ENCODE results near the gene SNAP91. TPM values are rescaled to one million over a fixed set of nuclear protein-coding genes. Genes with fewer than 3 reads are reported as not detected.
"Not testable (repeated sequence)": the region's sequence is repeated elsewhere in the genome, so short reads cannot be mapped to it uniquely, and the experiment has no call there.

The SNAP91 gene
- total RNA-seq: not detected

- Mint-ChIP-seq H3K36me3 (ENCODE audit: low read depth) (no peaks in the 10 kb centered on the region), H3K4me3 (peak within 1 kb of the TSS; percentile 49), H3K27ac (no peak within 1 kb of the TSS), H3K27me3 (peaks cover 43% of the 10 kb centered on the region), H3K4me1 (no peaks in the 10 kb centered on the region), H3K9me3 (peaks cover 8% of the 10 kb centered on the region)
- ATAC-seq (replicated peaks): no peak
Measured at GRCh38 chr6:83708970-83709747, at the start of gene SNAP91. TSS of gene SNAP91 (minus strand) at chr6:83709101. CDS start at chr6:83707927, 1,174 bp downstream.

- no peak overlapping the region for H3K4me3 Mint-ChIP-seq
- H3K27me3 Mint-ChIP-seq: no peaks in the 10 kb centered on the region
- no peaks in the 10 kb centered on the region for H3K4me1 Mint-ChIP-seq
- no peak overlapping the region for H3K27ac Mint-ChIP-seq
- ATAC-seq (replicated peaks): no peak
- H3K9me3 Mint-ChIP-seq: peaks cover 20% of the 10 kb centered on the region
- no peaks in the 10 kb centered on the region for H3K36me3 Mint-ChIP-seq (ENCODE audit: low read depth)
Measured at GRCh38 chr6:83758533-83758932, 49.6 kb upstream of the SNAP91 start.

- no peak for ATAC-seq (replicated peaks)
- H3K27ac Mint-ChIP-seq: no peak overlapping the region
Measured at GRCh38 chr6:83757021-83757420, 48.1 kb upstream of the SNAP91 start.

GRCh38 chr6:83756565-83756964, 47.7 kb upstream of the SNAP91 start:
- no peak for ATAC-seq (replicated peaks)
- Mint-ChIP-seq H3K4me3 (no peak overlapping the region), H3K9me3 (peaks cover 26% of the 10 kb centered on the region)

More at GRCh38 chr6:83757021-83757420, 48.1 kb upstream of the SNAP91 start:
- Mint-ChIP-seq H3K4me3 (no peak overlapping the region), H3K36me3 (ENCODE audit: low read depth) (no peaks in the 10 kb centered on the region), H3K4me1 (no peaks in the 10 kb centered on the region), H3K27me3 (no peaks in the 10 kb centered on the region), H3K9me3 (peaks cover 26% of the 10 kb centered on the region)

GRCh38 chr6:83752375-83752774, 43.5 kb upstream of the SNAP91 start:
- H3K4me1 Mint-ChIP-seq; H3K36me3 Mint-ChIP-seq (ENCODE audit: low read depth); ATAC-seq (replicated peaks); H3K4me3 Mint-ChIP-seq; H3K27ac Mint-ChIP-seq; H3K27me3 Mint-ChIP-seq: not testable (repeated sequence)
- peaks cover 26% of the 10 kb centered on the region for H3K9me3 Mint-ChIP-seq

More at GRCh38 chr6:83756565-83756964, 47.7 kb upstream of the SNAP91 start:
- Mint-ChIP-seq H3K27ac (no peak overlapping the region), H3K27me3 (no peaks in the 10 kb centered on the region), H3K4me1 (no peaks in the 10 kb centered on the region), H3K36me3 (ENCODE audit: low read depth) (no peaks in the 10 kb centered on the region)

GRCh38 chr6:83741089-83741488, 32.2 kb upstream of the SNAP91 start:
- no peak for ATAC-seq (replicated peaks)
- H3K27me3 Mint-ChIP-seq: peaks cover 3% of the 10 kb centered on the region
- H3K27ac Mint-ChIP-seq: no peak overlapping the region
- no peaks in the 10 kb centered on the region for H3K4me1 Mint-ChIP-seq
- H3K36me3 Mint-ChIP-seq (ENCODE audit: low read depth): no peaks in the 10 kb centered on the region
- no peak overlapping the region for H3K4me3 Mint-ChIP-seq
- H3K9me3 Mint-ChIP-seq: no peaks in the 10 kb centered on the region

- no peaks in the 10 kb centered on the region for H3K9me3 Mint-ChIP-seq
- H3K27me3 Mint-ChIP-seq: no peaks in the 10 kb centered on the region
- ATAC-seq (replicated peaks): no peak
- no peak overlapping the region for H3K27ac Mint-ChIP-seq
- H3K4me3 Mint-ChIP-seq: no peak overlapping the region
- H3K36me3 Mint-ChIP-seq (ENCODE audit: low read depth): no peaks in the 10 kb centered on the region
- no peaks in the 10 kb centered on the region for H3K4me1 Mint-ChIP-seq
Measured at GRCh38 chr6:83735461-83735860, 26.6 kb upstream of the SNAP91 start.

- no peak for ATAC-seq (replicated peaks)
- H3K36me3 Mint-ChIP-seq (ENCODE audit: low read depth): no peaks in the 10 kb centered on the region
- H3K4me1 Mint-ChIP-seq: no peaks in the 10 kb centered on the region
- H3K27ac Mint-ChIP-seq: no peak overlapping the region
- no peak overlapping the region for H3K4me3 Mint-ChIP-seq
- H3K9me3 Mint-ChIP-seq: no peaks in the 10 kb centered on the region
- H3K27me3 Mint-ChIP-seq: no peaks in the 10 kb centered on the region
Measured at GRCh38 chr6:83729871-83730270, 21.0 kb upstream of the SNAP91 start.

- no peaks in the 10 kb centered on the region for H3K27me3 Mint-ChIP-seq
- H3K4me1 Mint-ChIP-seq: no peaks in the 10 kb centered on the region
- ATAC-seq (replicated peaks): no peak
- H3K9me3 Mint-ChIP-seq: no peaks in the 10 kb centered on the region
- no peak overlapping the region for H3K27ac Mint-ChIP-seq
- no peaks in the 10 kb centered on the region for H3K36me3 Mint-ChIP-seq (ENCODE audit: low read depth)
- no peak overlapping the region for H3K4me3 Mint-ChIP-seq
Measured at GRCh38 chr6:83722876-83723275, 14.0 kb upstream of the SNAP91 start.

- Mint-ChIP-seq H3K9me3 (no peaks in the 10 kb centered on the region), H3K27ac (no peak overlapping the region), H3K4me3 (no peak overlapping the region), H3K4me1 (no peaks in the 10 kb centered on the region), H3K27me3 (no peaks in the 10 kb centered on the region), H3K36me3 (ENCODE audit: low read depth) (no peaks in the 10 kb centered on the region)
- ATAC-seq (replicated peaks): no peak
Measured at GRCh38 chr6:83717809-83718208, 8.9 kb upstream of the SNAP91 start.

GRCh38 chr6:83711958-83712357, 3.1 kb upstream of the SNAP91 start:
- no peaks in the 10 kb centered on the region for H3K36me3 Mint-ChIP-seq (ENCODE audit: low read depth)
- ATAC-seq (replicated peaks): no peak

GRCh38 chr6:83709748-83710050, 798 bp upstream of the SNAP91 start:
- Mint-ChIP-seq H3K4me1 (no peaks in the 10 kb centered on the region), H3K36me3 (ENCODE audit: low read depth) (no peaks in the 10 kb centered on the region), H3K4me3 (peak overlapping the region; percentile 49), H3K27me3 (peaks cover 43% of the 10 kb centered on the region), H3K9me3 (peaks cover 8% of the 10 kb centered on the region), H3K27ac (no peak overlapping the region)
- ATAC-seq (replicated peaks): no peak

More at GRCh38 chr6:83711958-83712357, 3.1 kb upstream of the SNAP91 start:
- no peak overlapping the region for H3K4me3 Mint-ChIP-seq
- no peak overlapping the region for H3K27ac Mint-ChIP-seq
- peaks cover 33% of the 10 kb centered on the region for H3K27me3 Mint-ChIP-seq
- H3K9me3 Mint-ChIP-seq: peaks cover 8% of the 10 kb centered on the region
- no peaks in the 10 kb centered on the region for H3K4me1 Mint-ChIP-seq

- H3K36me3 Mint-ChIP-seq (ENCODE audit: low read depth): no peaks in the 10 kb centered on the region
- no peaks in the 10 kb centered on the region for H3K4me1 Mint-ChIP-seq
- H3K4me3 Mint-ChIP-seq: no peak overlapping the region
- peaks cover 43% of the 10 kb centered on the region for H3K27me3 Mint-ChIP-seq
- peaks cover 8% of the 10 kb centered on the region for H3K9me3 Mint-ChIP-seq
- ATAC-seq (replicated peaks): no peak
- no peak overlapping the region for H3K27ac Mint-ChIP-seq
Measured at GRCh38 chr6:83708546-83708969, 343 bp downstream of the SNAP91 start.

GRCh38 chr6:83707829-83708545, 914 bp downstream of the SNAP91 start:
- Mint-ChIP-seq H3K27me3 (peaks cover 43% of the 10 kb centered on the region), H3K36me3 (ENCODE audit: low read depth) (no peaks in the 10 kb centered on the region), H3K27ac (no peak overlapping the region), H3K4me1 (no peaks in the 10 kb centered on the region), H3K9me3 (peaks cover 8% of the 10 kb centered on the region), H3K4me3 (no peak overlapping the region)
- ATAC-seq (replicated peaks): no peak

- Mint-ChIP-seq H3K9me3 (no peaks in the 10 kb centered on the region), H3K36me3 (ENCODE audit: low read depth) (no peaks in the 10 kb centered on the region), H3K27me3 (peaks cover 34% of the 10 kb centered on the region), H3K27ac (no peak overlapping the region), H3K4me3 (no peak overlapping the region), H3K4me1 (no peaks in the 10 kb centered on the region)
- no peak for ATAC-seq (replicated peaks)
Measured at GRCh38 chr6:83702749-83703148, 6.2 kb downstream of the SNAP91 start.

All from activated T-helper 17 cell treated with anti-CD3 and anti-CD28 coated beads, Interleukin-2, amount 50 U/mL, for 72 hours (primary cell).